ENCODE measurements around the gene CTDSP1.

CTDSP1 gene

GRCh38 chr2:218387369-218388194, 12.1 kb upstream of the CTDSP1 start:
- TF ChIP-seq JUND (IDR thresholded peaks at IDR 0.05; ENCODE audit: low read depth), result no peak
- in situ Hi-C loops (cut with HindIII; ENCODE audit: low pct_unique_long_range_greater_than_20kb, low sequenced_read_pairs), result no loop called here
- DNase-seq (ENCODE audit: low read depth in 1 of 2, low spot score in 1 of 2), result no peak

- in situ Hi-C loops (cut with HindIII; ENCODE audit: low pct_unique_long_range_greater_than_20kb, low sequenced_read_pairs), result no loop called here
- no peak for DNase-seq (ENCODE audit: low read depth in 1 of 2, low spot score in 1 of 2)
- no peak for TF ChIP-seq JUND (IDR thresholded peaks at IDR 0.05; ENCODE audit: low read depth)
These were observed 10.1 kb upstream of the CTDSP1 start for GRCh38 chr2:218389333-218390150.

GRCh38 chr2:218391202-218391601, 8.5 kb upstream of the CTDSP1 start:
- no peak for TF ChIP-seq JUND (IDR thresholded peaks at IDR 0.05; ENCODE audit: low read depth)
- in situ Hi-C loops (cut with HindIII; ENCODE audit: low pct_unique_long_range_greater_than_20kb, low sequenced_read_pairs), result no loop called here
- DNase-seq (ENCODE audit: low read depth in 1 of 2, low spot score in 1 of 2), result no peak

GRCh38 chr2:218392459-218392858, 7.2 kb upstream of the CTDSP1 start:
- TF ChIP-seq JUND (IDR thresholded peaks at IDR 0.05; ENCODE audit: low read depth), result no peak
- DNase-seq (ENCODE audit: low read depth in 1 of 2, low spot score in 1 of 2), result no peak
- in situ Hi-C loops (cut with HindIII; ENCODE audit: low pct_unique_long_range_greater_than_20kb, low sequenced_read_pairs), result no loop called here

- in situ Hi-C loops (cut with HindIII; ENCODE audit: low pct_unique_long_range_greater_than_20kb, low sequenced_read_pairs), result no loop called here
- no peak for TF ChIP-seq JUND (IDR thresholded peaks at IDR 0.05; ENCODE audit: low read depth)
- DNase-seq (ENCODE audit: low read depth in 1 of 2, low spot score in 1 of 2), result no peak
These were observed 6.7 kb upstream of the CTDSP1 start for GRCh38 chr2:218392891-218393462.

GRCh38 chr2:218393750-218394290, 5.8 kb upstream of the CTDSP1 start:
- no peak for TF ChIP-seq JUND (IDR thresholded peaks at IDR 0.05; ENCODE audit: low read depth)
- no peak for DNase-seq (ENCODE audit: low read depth in 1 of 2, low spot score in 1 of 2)
- in situ Hi-C loops (cut with HindIII; ENCODE audit: low pct_unique_long_range_greater_than_20kb, low sequenced_read_pairs), result no loop called here

- TF ChIP-seq JUND (IDR thresholded peaks at IDR 0.05; ENCODE audit: low read depth), result no peak
- in situ Hi-C loops (cut with HindIII; ENCODE audit: low pct_unique_long_range_greater_than_20kb, low sequenced_read_pairs), result no loop called here
- DNase-seq (ENCODE audit: low read depth in 1 of 2, low spot score in 1 of 2), result no peak
These were observed 5.2 kb upstream of the CTDSP1 start for GRCh38 chr2:218394298-218395089.

- DNase-seq (ENCODE audit: low read depth in 1 of 2, low spot score in 1 of 2), result no peak
- in situ Hi-C loops (cut with HindIII; ENCODE audit: low pct_unique_long_range_greater_than_20kb, low sequenced_read_pairs), result no loop called here
- TF ChIP-seq JUND (IDR thresholded peaks at IDR 0.05; ENCODE audit: low read depth), result no peak
These were observed 4.6 kb upstream of the CTDSP1 start for GRCh38 chr2:218395090-218395444.

GRCh38 chr2:218395456-218395825, 4.2 kb upstream of the CTDSP1 start:
- no peak for TF ChIP-seq JUND (IDR thresholded peaks at IDR 0.05; ENCODE audit: low read depth)
- no peak for DNase-seq (ENCODE audit: low read depth in 1 of 2, low spot score in 1 of 2)
- in situ Hi-C loops (cut with HindIII; ENCODE audit: low pct_unique_long_range_greater_than_20kb, low sequenced_read_pairs), result no loop called here

GRCh38 chr2:218395826-218396687, 3.6 kb upstream of the CTDSP1 start:
- in situ Hi-C loops (cut with HindIII; ENCODE audit: low pct_unique_long_range_greater_than_20kb, low sequenced_read_pairs), result no loop called here

GRCh38 chr2:218396688-218397462, 2.8 kb upstream of the CTDSP1 start:
- in situ Hi-C loops (cut with HindIII; ENCODE audit: low pct_unique_long_range_greater_than_20kb, low sequenced_read_pairs), result no loop called here
- DNase-seq (ENCODE audit: low read depth in 1 of 2, low spot score in 1 of 2), result peak in 1 of 2 experiments; percentile 68
- no peak for TF ChIP-seq JUND (IDR thresholded peaks at IDR 0.05; ENCODE audit: low read depth)

More at GRCh38 chr2:218395826-218396687, 3.6 kb upstream of the CTDSP1 start:
- DNase-seq (ENCODE audit: low read depth in 1 of 2, low spot score in 1 of 2), result peak; percentile 24 to 96
- TF ChIP-seq JUND (IDR thresholded peaks at IDR 0.05; ENCODE audit: low read depth), result no peak
